ENCODE data around the gene PARVG. TPM values are rescaled to one million over a fixed set of nuclear protein-coding genes. Genes with fewer than 3 reads are reported as not detected.

Gene PARVG
- total RNA-seq, 1 donor from 2014 or later = 2.1 TPM

GRCh38 chr22:44196731-44197131 lies 16.0 kb downstream of the PARVG start:
- no peak for ATAC-seq

DNA sequence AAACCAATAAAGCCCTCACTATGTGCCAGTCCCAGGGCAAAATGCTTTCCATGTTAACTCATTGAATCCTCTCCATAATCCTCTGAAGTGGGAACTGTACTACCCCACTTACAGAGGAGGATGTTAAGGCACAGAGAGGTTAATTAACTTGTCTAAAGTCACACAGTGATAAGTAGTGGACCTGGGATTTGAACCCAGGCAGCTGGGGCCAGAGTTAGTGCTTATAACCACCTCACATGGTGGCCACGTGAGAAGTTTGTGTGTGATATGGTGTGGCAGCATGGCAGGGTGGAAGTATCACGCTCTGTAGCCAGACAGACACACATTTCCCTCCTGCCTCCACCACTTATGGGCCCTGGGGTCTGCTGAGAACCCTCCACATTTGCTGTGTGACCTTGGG lies 16.5 kb downstream of the PARVG start:
- ATAC-seq = no peak

DNA sequence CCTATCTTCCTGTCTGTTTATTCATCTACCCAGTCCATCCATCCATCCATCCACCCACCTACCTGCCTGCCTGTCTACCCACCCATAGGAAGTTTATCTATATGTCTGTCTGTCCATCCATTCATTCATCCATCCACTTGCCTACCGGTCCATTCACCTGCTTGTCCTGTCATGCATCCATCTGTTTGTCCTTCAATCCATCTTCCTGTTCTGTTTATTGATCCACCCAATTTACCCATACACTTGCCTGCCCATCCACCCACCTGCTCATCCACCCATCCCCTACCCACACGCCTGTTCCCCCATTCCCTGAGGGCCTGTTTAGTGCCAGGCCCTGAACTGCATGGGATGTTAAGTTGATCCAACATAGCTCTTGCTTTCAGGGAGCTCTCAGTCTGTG lies 18.4 kb downstream of the PARVG start:
- no peak for ATAC-seq

DNA sequence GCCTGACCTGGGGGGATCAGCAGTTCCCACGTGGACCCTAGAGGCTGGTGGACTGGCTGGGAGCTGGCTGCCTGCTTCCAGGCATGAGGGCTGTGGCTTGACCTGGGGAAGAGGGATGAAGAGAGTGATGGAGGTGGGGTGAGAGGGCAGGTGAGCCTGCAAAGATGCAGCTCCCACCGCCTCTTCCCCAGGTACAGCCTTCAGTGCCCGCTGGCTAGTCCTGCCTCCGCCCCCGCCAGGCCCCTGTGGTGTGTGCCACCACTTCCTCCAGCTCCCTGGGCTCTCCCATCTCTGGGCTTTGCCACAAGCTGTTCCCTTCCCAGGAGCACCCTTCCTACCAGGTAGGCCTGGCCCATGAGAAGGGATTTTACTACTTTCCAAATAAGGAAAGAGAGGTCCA lies 19.1 kb downstream of the PARVG start:
- ATAC-seq = no peak

GRCh38 chr22:44200451-44200850 lies 19.7 kb downstream of the PARVG start:
- ATAC-seq = no peak

GRCh38 chr22:44200855-44201550 lies 20.3 kb downstream of the PARVG start:
- peak; percentile 15 for ATAC-seq

GRCh38 chr22:44201665-44202064 lies 20.9 kb downstream of the PARVG start:
- ATAC-seq = no peak

DNA sequence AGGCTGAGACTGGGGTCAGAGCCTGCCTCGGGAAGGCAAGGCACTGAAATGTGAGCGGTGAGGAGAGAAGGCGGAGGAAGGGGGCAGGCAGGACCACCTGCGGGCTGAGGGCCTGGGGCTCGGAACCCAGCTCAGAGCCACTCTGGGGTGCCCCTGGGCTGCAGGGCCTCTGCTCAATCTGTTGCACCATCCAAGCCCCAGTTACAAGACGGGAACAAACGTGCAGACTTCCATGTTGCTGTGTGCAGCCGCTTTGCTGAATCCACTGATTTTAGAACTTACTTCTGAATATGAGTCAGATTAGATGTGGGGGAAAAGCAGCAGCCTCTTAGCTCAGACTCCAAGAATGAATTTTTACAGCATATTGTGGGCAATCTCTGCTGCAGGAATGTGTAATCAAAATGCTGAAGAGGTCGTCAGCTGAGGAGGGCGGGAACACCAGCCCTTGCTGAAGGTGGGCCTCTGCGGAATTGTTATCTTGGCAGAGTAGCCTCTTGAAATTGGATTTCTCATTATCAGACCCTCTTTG lies 21.6 kb downstream of the PARVG start:
- ATAC-seq = no peak

DNA sequence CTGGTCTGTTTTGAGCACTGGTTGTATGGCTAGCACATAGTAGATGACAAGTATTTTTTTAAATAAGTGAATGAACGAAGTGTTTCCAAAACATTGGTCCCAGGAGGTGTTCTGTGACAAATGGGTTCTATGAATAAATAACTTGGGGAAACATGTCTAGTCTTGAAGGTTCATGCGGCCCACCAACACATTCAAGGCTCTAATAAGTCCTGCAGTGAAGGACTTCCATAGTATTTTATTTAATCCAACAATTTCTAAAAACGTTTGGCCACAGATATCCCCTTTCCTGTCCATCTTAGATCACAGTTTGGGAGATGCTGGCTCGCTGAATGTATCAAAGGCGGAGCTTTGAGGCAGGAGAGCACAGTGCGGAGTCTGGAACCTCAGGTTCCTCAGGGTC lies 22.5 kb downstream of the PARVG start:
- ATAC-seq = no peak

GRCh38 chr22:44204739-44205515 lies 24.2 kb downstream of the PARVG start:
- ATAC-seq = no peak

DNA sequence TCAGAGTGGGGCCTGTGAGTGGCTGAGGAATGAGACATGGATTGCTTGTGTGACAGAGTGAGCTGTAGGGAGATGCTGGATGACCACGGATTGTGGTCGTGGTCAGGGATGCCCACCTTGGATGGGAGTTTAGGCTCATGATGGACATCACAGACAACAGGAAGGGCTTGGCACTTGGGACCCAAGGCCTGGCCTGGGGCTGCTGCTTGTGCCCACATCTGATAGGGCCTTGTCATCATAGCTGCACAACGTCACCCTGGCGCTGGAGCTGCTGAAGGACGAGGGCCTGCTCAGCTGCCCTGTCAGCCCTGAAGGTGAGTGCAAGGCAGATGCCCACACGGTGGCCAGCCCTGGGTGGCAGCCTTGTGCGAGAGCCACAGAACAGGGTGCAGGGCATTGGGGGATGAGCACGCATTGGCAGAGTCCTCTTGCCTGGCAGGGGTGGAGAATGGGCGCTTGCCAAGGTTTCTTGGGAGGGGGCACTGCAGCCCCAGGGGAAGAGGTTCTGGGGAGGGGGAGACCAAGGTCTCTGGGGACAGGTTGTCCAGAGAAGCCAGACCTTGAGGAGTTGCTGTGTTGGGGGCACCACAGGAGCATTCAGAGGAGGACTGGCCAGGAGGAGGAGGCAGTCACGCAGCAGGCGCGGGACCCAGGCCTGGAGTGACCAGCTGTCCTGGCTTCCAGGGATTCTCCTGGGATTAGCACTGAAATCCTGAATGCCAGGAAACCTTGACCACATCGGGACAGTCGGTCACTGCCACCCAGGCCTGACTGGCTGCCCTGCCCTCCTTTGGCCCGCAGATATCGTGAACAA lies 25.0 kb downstream of the PARVG start:
- no peak for ATAC-seq

- ATAC-seq = no peak
Measured at GRCh38 chr22:44206330-44206645, 25.6 kb downstream of the PARVG start.

DNA sequence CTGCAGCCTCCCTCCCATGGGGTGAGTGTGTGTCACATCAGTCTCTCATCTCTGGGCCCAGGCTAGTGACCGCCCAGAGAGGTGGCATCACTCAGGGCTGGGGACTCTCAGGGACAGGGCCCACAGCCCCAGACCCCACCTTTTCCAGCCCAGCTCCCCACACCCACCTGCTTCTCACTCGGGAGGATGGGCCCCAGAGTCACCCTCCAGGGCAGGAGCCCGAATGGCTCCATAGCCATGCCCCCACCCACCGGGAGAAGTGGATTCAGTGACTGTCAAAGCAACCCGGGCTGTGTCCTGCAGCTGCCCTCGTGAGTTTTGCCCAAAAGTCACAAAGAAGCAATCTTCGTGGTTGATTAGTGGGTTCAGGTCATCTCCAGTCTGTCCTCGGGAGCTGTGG lies 26.0 kb downstream of the PARVG start:
- ATAC-seq = no peak

DNA sequence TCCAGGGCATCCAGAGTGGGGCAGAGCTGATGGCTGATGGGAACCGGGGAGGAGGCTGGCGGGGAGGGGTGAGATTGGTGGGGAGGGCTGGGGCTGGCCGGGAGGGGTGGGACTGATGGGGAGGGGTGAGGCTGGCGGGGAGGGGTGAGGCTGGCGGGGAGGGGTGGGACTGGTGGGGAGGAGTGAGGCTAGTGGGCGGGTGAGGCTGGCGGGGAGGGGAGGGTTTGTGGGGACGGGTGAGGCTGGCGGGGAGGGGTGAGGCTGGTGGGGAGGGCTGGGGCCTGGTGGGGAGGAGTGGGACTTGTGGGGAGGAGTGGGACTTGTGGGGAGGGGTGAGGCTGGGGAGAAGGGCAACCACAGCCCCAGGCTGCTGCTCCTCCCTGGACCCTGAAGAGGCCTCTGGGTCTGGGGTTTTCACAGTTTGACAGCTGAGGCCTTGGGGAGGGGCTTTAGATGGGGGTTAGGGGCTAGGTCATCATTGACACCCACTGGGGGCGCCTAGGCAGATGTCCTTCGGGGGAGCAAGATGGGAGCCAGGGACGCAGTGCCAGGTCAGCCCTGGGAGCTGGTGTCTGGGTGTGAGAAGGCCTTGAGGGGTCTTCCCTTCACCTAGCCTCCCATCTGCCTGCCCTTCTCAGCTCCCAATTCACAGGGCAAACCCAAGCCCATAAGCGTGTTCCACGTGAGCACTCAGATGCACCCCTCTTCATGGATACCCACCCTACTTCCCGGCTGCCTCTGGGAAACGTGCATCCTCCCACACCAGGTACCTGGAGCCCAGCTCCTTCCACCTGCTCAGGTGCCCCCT lies 26.7 kb downstream of the PARVG start:
- ATAC-seq = no peak

DNA sequence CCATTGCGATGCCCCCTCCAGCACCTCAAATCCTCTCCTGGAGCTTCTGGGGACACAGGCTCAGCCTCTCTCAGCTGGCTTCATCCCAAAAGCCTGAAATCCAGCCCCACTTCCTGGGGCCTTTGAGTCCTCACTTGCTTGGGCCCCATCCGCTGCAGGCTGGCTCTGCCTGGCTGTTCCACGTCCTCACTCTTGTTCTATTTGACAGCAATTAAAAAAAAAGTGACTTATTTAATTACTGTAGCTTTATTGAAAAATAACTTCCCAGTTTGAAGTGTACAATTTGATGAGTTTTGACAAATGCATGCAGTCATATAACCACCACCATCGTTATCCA lies 27.2 kb downstream of the PARVG start:
- ATAC-seq = no peak

DNA sequence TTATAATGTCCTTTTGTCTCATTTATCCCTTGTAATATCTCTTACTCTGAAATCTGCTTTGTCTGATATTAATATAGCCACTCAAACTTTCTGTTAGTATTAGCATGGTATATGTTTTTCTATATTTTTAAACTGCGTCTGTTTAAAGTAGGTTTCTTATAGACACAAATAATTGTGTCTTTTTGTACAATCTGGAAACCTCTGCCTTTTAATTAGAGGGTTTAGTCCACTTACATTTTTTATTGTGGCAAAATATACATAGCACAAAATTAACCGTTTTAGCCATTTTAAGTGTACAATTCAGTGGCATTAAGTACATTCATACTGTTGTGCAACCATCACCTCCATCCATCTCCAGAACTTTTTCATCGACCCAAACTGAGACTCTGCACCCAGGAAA lies 28.6 kb downstream of the PARVG start:
- no peak for ATAC-seq

DNA sequence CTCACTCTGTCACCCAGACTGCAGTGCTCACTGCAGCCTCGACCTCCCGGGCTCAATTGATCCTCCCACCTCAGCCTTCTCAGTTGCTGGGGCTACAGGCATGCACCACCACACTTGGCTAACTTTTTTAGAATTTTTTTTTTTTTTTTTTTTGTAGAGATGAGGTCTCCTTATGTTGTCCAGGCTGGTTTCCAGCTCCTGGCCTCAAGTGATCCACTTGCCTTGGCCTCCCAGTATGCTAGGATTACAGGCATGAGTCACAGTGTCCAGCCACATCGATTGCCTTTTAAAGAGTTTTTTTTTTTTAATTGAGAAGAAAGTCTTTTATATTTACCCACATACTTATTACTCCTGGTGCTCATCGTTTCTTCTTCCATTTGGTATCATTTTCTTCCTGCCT lies 30.0 kb downstream of the PARVG start:
- no peak for ATAC-seq

GRCh38 chr22:44211256-44211945 lies 30.7 kb downstream of the PARVG start:
- ATAC-seq = no peak

DNA sequence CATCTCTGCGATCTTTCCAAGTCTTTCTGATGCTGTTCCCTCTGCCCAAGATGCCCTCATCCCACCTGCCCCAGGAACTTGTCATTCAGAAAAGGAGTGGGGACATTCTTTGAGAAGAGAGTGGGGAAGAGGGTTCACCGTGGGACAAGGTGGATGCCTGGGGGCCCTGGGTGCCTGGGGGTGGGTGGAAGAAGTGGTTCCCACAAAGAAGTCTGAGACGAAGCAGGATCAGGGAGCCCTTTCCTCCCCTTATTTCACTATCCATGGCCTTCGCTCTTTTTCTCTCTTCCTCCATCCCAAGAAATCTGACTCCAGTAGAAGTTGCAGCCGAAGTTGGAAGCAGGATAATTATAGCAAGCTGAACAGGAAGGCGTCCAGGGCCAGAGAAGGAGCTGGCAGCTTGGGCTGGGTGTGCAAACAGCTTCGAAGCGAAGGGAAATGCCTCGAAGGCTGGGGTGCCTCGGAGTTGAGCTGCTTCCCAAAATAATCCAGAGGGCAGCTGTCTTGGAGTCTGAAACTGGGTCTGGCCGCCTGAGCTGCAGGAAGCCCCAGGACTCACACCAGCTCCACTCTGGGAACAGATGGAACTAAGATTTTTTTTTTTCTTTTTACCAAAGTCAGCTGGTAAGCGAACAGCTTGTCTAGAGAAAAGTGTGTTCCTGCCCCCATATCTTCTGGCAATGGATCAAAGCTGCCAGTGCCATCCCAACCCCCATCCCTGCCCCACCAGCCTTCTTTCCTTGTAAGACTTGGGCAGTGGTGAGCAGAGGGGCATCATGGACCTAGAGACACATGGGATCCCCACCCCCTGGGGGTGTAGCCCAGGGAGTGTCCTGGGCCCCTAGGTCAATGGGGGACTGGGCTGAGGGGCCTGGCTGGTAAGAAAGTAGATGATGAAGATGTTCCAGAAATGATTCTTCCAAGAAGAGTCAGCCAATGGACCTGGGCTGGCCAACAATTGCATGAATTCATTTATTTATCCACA lies 31.5 kb downstream of the PARVG start:
- ATAC-seq = no peak

DNA sequence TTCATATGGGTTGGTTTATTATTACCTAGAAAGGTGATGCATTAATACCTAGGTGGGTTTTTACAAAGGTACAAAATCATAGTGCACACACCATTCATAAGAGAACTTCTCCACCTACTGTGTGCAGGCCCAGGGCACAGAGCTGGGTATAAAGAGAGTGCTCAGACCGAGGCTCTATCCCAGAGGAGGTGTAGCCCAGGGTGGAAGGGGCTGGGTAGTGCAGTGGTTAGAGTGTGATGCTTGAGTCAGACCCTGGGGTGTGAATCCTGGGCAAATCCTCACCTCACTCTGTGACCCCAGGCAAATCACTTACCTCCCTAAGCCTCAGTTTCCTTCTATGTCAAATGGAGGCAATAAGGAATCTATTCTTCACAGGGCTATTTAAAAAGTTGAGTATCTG lies 32.2 kb downstream of the PARVG start:
- ATAC-seq = no peak
